ENCODE results near the gene IRF2. TPM values are rescaled to one million over a fixed set of nuclear protein-coding genes. Genes with fewer than 3 reads are reported as not detected.

The IRF2 gene
- polyA plus RNA-seq, 1 donor (not counting 4 experiments of a cell fraction or from before 2014, with no cell fraction given): 23.8 TPM

- Histone ChIP-seq H3K36me3 (ENCODE audit: control insufficient read depth in 2 of 2, extremely low read depth in 1 of 2, insufficient read depth in 2 of 2, low read length in 2 of 2) (no peaks in the 10 kb centered on the region), H3K4me3 (ENCODE audit: control insufficient read depth in 2 of 3, extremely low read depth in 1 of 3, insufficient read depth in 2 of 3, low read depth in 1 of 3, low read length in 3 of 3) (peak overlapping the region in 2 of 3 experiments; percentile 31 to 55), H3K4me1 (ENCODE audit: control insufficient read depth, extremely low read depth, insufficient read depth, low read length) (peaks cover 21% of the 10 kb centered on the region), H3K9me1 (ENCODE audit: control insufficient read depth, extremely low read depth, insufficient read depth, low read length) (no peaks in the 10 kb centered on the region), H3K9ac (ENCODE audit: control insufficient read depth, extremely low read depth, insufficient read depth, low read length) (no peak overlapping the region), H3K4me2 (ENCODE audit: control insufficient read depth, extremely low read depth, insufficient read depth, low read depth, low read length) (peak overlapping the region; percentile 78), H3K27me3 (ENCODE audit: control insufficient read depth, extremely low read depth, insufficient read depth, low read length) (no peaks in the 10 kb centered on the region), H2AFZ (ENCODE audit: control insufficient read depth, low read length) (peak overlapping the region; percentile 47), H4K20me1 (ENCODE audit: control insufficient read depth, extremely low read depth, insufficient read depth, low read length) (no peaks in the 10 kb centered on the region), H3K79me2 (ENCODE audit: control insufficient read depth, insufficient read depth, low read length) (no peaks in the 10 kb centered on the region), H3K27ac (ENCODE audit: control insufficient read depth, insufficient read depth, low read length) (peak overlapping the region; percentile 45), H3K9me3 (ENCODE audit: control insufficient read depth, low read depth, low read length) (no peaks in the 10 kb centered on the region)
- FAIRE-seq: peak; percentile 81
- DNase-seq (ENCODE audit: low read depth, low spot score): no peak
- TF ChIP-seq EZH2 (IDR thresholded peaks at IDR 0.05; ENCODE audit: low read length) (no peak), CTCF (optimal IDR thresholded peaks at IDR 0.05 in 1 of 3, IDR thresholded peaks at IDR 0.05 in 1 of 3, conservative IDR thresholded peaks at IDR 0.05 in 1 of 3; ENCODE audit: extremely low read depth in 1 of 3, insufficient read depth in 2 of 3, low read length in 3 of 3) (no peak)
- dilution Hi-C loops (cut with MboI; ENCODE audit: extremely low pct_ligation_motif_present, low sequenced_read_pairs): no loop called here
Measured at GRCh38 chr4:184514121-184514988, 40.0 kb upstream of the IRF2 start.

GRCh38 chr4:184513802-184514120 is 39.4 kb upstream of the IRF2 start:
- Histone ChIP-seq H3K9me1 (ENCODE audit: control insufficient read depth, extremely low read depth, insufficient read depth, low read length) (no peaks in the 10 kb centered on the region), H3K27me3 (ENCODE audit: control insufficient read depth, extremely low read depth, insufficient read depth, low read length) (no peaks in the 10 kb centered on the region), H4K20me1 (ENCODE audit: control insufficient read depth, extremely low read depth, insufficient read depth, low read length) (no peaks in the 10 kb centered on the region), H3K36me3 (ENCODE audit: control insufficient read depth in 2 of 2, extremely low read depth in 1 of 2, insufficient read depth in 2 of 2, low read length in 2 of 2) (no peaks in the 10 kb centered on the region), H3K9ac (ENCODE audit: control insufficient read depth, extremely low read depth, insufficient read depth, low read length) (no peak overlapping the region), H3K4me2 (ENCODE audit: control insufficient read depth, extremely low read depth, insufficient read depth, low read depth, low read length) (peak overlapping the region; percentile 78), H3K79me2 (ENCODE audit: control insufficient read depth, insufficient read depth, low read length) (no peaks in the 10 kb centered on the region), H3K4me3 (ENCODE audit: control insufficient read depth in 2 of 3, extremely low read depth in 1 of 3, insufficient read depth in 2 of 3, low read depth in 1 of 3, low read length in 3 of 3) (peak overlapping the region in 1 of 3 experiments; percentile 55), H3K9me3 (ENCODE audit: control insufficient read depth, low read depth, low read length) (no peaks in the 10 kb centered on the region), H2AFZ (ENCODE audit: control insufficient read depth, low read length) (no peak overlapping the region), H3K4me1 (ENCODE audit: control insufficient read depth, extremely low read depth, insufficient read depth, low read length) (peaks cover 21% of the 10 kb centered on the region), H3K27ac (ENCODE audit: control insufficient read depth, insufficient read depth, low read length) (no peak overlapping the region)
- DNase-seq (ENCODE audit: low read depth, low spot score) (no peak), FAIRE-seq (no peak)
- dilution Hi-C loops (cut with MboI; ENCODE audit: extremely low pct_ligation_motif_present, low sequenced_read_pairs): no loop called here
- TF ChIP-seq CTCF (optimal IDR thresholded peaks at IDR 0.05 in 1 of 3, IDR thresholded peaks at IDR 0.05 in 1 of 3, conservative IDR thresholded peaks at IDR 0.05 in 1 of 3; ENCODE audit: extremely low read depth in 1 of 3, insufficient read depth in 2 of 3, low read length in 3 of 3) (no peak), EZH2 (IDR thresholded peaks at IDR 0.05; ENCODE audit: low read length) (no peak)
